Inflammatory macrophage treated with lipopolysaccharide for 1 hour (primary cell): ENCODE data around the gene CLRN3.

Experiments
- DNase-seq, 2 donors: peaks; one replicate each; pipeline ENCODE4 v3.0.0-alpha.2; 2020 to 2022

Gene CLRN3

GRCh38 chr10:127845756-127846155 is 47.0 kb downstream of the CLRN3 start:
- DNase-seq: no peak

GRCh38 chr10:127840884-127841283 is 51.9 kb downstream of the CLRN3 start:
- no peak for DNase-seq

GRCh38 chr10:127836966-127837365 is 55.8 kb downstream of the CLRN3 start:
- no peak for DNase-seq

DNA sequence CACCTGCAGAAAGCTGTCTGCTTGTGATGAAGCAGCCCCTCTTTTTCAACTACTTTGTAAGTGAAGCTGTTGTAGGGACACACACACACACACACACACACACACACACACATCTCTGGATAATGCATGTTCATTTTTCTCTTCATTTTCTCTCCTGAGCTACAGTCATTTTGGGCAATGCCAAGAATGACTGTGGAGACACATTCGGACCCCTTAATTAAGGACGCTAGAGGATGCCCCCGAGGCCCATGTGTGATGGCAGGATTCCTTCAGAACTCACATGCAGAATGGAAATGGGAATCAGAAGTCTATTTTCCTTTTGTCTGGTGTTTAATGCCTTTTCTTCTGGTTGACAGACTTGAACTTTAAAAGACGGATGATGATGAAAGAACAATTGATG is 56.6 kb downstream of the CLRN3 start:
- no peak for DNase-seq

GRCh38 chr10:127834791-127835190 is 58.0 kb downstream of the CLRN3 start:
- no peak for DNase-seq

DNA sequence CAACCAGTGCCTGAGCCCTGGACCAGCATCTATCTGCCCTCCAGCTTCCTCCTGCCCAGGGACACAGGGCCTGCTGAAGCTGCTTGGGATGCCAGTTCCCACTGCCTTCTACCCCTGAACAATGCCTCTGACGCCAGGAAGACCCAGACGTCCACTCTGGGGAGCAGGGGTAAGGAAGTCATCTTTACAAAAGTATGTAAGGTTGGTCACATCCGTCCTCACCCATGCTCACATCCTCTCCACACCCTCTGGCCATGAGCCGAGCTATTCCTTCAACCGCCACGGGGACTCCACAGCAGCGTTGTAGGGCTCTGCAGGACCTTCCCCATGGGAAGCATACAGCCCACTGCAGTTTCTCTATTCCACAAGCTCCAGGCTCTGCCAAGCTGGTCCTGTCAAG is 58.5 kb downstream of the CLRN3 start:
- no peak for DNase-seq

GRCh38 chr10:127833804-127834203 is 58.9 kb downstream of the CLRN3 start:
- no peak for DNase-seq

DNA sequence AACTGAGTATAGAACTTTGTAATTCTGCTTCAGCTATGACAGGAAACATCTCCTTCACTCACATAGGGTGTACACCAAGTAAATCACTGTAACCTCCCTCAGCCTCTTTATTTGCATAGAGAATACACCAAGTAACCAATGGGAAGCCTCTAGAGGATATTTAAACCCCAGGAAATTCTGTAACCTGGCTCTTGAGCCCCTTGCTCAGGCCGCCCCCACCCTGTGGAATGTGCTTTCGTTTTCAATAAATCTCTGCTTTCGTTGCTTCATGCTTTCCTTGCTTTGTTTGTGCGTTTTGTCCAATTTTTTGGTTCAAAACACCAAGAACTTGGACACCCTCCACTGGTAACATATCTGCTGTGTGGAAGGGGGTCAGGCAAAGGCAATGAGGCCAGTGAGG is 60.2 kb downstream of the CLRN3 start:
- DNase-seq: no peak

GRCh38 chr10:127830414-127830813 is 62.3 kb downstream of the CLRN3 start:
- DNase-seq: no peak
